A673 (cell line): ENCODE results near the gene TRIP10.

Source experiments
- EZH2 ChIP-seq: fragments of 200-600 bp; sonication (generic); IDR thresholded peaks from 2 replicates; pipeline ENCODE4 v1.6.1; 2017; ENCODE audit warnings: borderline replicate concordance, low read depth, mild to moderate bottlenecking, mixed read lengths, antibody characterized with exemption, low read length; ENCODE audit not compliant: poor library complexity, severe bottlenecking
- TF ChIP-seq, protein P1 (sequence below): fragments of 300-800, 200-600 bp; sonication (generic); conservative IDR thresholded peaks from 2 replicates; pipeline ENCODE4 v1.5.1; 2017; ENCODE audit warnings: low read depth, mild to moderate bottlenecking, antibody characterized with exemption, low read length, moderate library complexity, mixed read lengths

DNA sequence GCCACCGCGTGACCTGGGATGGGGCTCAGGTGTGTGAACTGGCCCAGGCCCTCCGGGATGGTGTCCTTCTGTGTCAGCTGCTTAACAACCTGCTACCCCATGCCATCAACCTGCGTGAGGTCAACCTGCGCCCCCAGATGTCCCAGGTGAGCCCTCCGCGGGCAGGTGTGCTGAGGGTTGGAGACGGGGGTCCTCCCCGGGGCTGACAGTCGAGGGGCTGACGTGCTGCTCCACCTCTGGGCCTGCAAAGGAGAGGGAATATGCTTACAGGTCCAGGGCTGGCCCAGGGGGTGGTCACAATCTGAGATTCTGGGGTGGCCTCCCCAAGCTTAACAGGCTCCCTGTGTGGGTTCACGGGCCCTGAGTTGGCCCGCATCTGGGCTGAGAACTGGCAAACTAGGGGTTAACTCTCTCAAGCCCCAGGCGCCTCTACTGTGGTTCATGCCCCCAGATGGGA, 33.4 kb downstream of the TRIP10 start:
- TF ChIP-seq, protein P1, sequence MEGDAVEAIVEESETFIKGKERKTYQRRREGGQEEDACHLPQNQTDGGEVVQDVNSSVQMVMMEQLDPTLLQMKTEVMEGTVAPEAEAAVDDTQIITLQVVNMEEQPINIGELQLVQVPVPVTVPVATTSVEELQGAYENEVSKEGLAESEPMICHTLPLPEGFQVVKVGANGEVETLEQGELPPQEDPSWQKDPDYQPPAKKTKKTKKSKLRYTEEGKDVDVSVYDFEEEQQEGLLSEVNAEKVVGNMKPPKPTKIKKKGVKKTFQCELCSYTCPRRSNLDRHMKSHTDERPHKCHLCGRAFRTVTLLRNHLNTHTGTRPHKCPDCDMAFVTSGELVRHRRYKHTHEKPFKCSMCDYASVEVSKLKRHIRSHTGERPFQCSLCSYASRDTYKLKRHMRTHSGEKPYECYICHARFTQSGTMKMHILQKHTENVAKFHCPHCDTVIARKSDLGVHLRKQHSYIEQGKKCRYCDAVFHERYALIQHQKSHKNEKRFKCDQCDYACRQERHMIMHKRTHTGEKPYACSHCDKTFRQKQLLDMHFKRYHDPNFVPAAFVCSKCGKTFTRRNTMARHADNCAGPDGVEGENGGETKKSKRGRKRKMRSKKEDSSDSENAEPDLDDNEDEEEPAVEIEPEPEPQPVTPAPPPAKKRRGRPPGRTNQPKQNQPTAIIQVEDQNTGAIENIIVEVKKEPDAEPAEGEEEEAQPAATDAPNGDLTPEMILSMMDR, result no peak
- no peak for TF ChIP-seq EZH2
